Neural cell (in vitro differentiated cells): ENCODE measurements around the gene TCIRG1. TPM values are rescaled to one million over a fixed set of nuclear protein-coding genes. Genes with fewer than 3 reads are reported as not detected.

Source experiments
- H2AFZ ChIP-seq: fragments of 200-600, 300-800 bp; sonication (generic), shearing (Covaris generic); 2 replicates; pipeline ENCODE4 v1.6.0; 2014; ENCODE audit warnings: low read depth, mild to moderate bottlenecking, antibody characterized with exemption, low read length, moderate library complexity
- H3F3A ChIP-seq: fragments of 200-600 bp; shearing (Covaris generic); 2 replicates; pipeline ENCODE4 v1.6.1; 2016; ENCODE audit warnings: mild to moderate bottlenecking, moderate library complexity, mixed read lengths, antibody characterized with exemption, low read length; ENCODE audit not compliant: insufficient read depth, poor library complexity, severe bottlenecking
- H3K27ac ChIP-seq: fragments of 200-600, 300-800 bp; sonication (generic), shearing (Covaris generic); 2 replicates; pipeline ENCODE4 v1.5.1; 2014; ENCODE audit warnings: mild to moderate bottlenecking, low read length, moderate library complexity
- H3K27me3 ChIP-seq: fragments of 300-800, 200-600 bp; sonication (generic), shearing (Covaris generic); 2 replicates; pipeline ENCODE4 v1.6.0; 2014; ENCODE audit warnings: mild to moderate bottlenecking, low read depth, low read length, moderate library complexity; ENCODE audit not compliant: insufficient read depth
- H3K36me3 ChIP-seq: fragments of 300-800, 200-600 bp; sonication (generic), shearing (Covaris generic); 2 replicates; pipeline ENCODE4 v1.5.1; 2014; ENCODE audit warnings: mild to moderate bottlenecking, antibody characterized with exemption, low read length, moderate library complexity; ENCODE audit not compliant: insufficient read depth
- H3K4me2 ChIP-seq: fragments of 300-800, 200-600 bp; sonication (generic), shearing (Covaris generic); 2 replicates; pipeline ENCODE4 v1.6.0; 2014; ENCODE audit warnings: mild to moderate bottlenecking, low read length
- H3K4me3 ChIP-seq: fragments of 300-800, 200-600 bp; sonication (generic), shearing (Covaris generic); 2 replicates; pipeline ENCODE4 v1.5.1; 2014; ENCODE audit warnings: mild to moderate bottlenecking, low read length, moderate library complexity
- H3K79me2 ChIP-seq: fragments of 200-600 bp; shearing (Covaris generic); replicated peaks from 2 replicates; pipeline ENCODE4 v1.6.0; 2014; ENCODE audit warnings: mild to moderate bottlenecking, low read length, moderate library complexity; ENCODE audit not compliant: insufficient read depth
- H3K9ac ChIP-seq: fragments of 300-800, 200-600 bp; sonication (generic), shearing (Covaris generic); 2 replicates; pipeline ENCODE4 v1.6.1; 2016; ENCODE audit warnings: mild to moderate bottlenecking, low read length, mixed read lengths
- H3K9me2 ChIP-seq: fragments of 200-600 bp; shearing (Covaris generic); 2 replicates; pipeline ENCODE4 v1.6.1; 2016; ENCODE audit warnings: mild to moderate bottlenecking, low read length, mixed read lengths; ENCODE audit not compliant: insufficient read depth
- H3K9me3 ChIP-seq: fragments of 200-600, 300-800 bp; sonication (generic), shearing (Covaris generic); 2 replicates; pipeline ENCODE4 v1.6.1; 2016; ENCODE audit warnings: mild to moderate bottlenecking, mixed run types, low read length, moderate library complexity, mixed read lengths
- H4K20me1 ChIP-seq: fragments of 200-600 bp; shearing (Covaris generic); 2 replicates; pipeline ENCODE4 v1.6.1; 2016; ENCODE audit warnings: mild to moderate bottlenecking, mixed run types; ENCODE audit not compliant: insufficient read depth
- EP300 ChIP-seq: fragments of 450-650 bp; conservative IDR thresholded peaks from 2 replicates; pipeline ENCODE4 v1.6.1; 2014; ENCODE audit warnings: antibody characterized with exemption, mild to moderate bottlenecking, moderate library complexity; ENCODE audit not compliant: poor library complexity, severe bottlenecking
- EZH2 ChIP-seq: fragments of 200-600, 300-800 bp; shearing (Covaris generic), sonication (generic); IDR thresholded peaks from 2 replicates; pipeline ENCODE4 v1.6.1; 2014; ENCODE audit warnings: antibody characterized with exemption, low read length, borderline replicate concordance, mild to moderate bottlenecking; ENCODE audit not compliant: insufficient read depth, poor library complexity, severe bottlenecking
- MXI1 ChIP-seq: fragments of 450-650 bp; conservative IDR thresholded peaks from 2 replicates; pipeline ENCODE4 v1.6.1; 2014; ENCODE audit warnings: antibody characterized with exemption, mild to moderate bottlenecking; ENCODE audit not compliant: poor library complexity, severe bottlenecking
- POLR2AphosphoS5 ChIP-seq: IDR thresholded peaks from 2 replicates; pipeline ENCODE4 v1.6.1; 2012
- RAD21 ChIP-seq: fragments of 450-650 bp; conservative IDR thresholded peaks from 2 replicates; pipeline ENCODE4 v1.6.1; 2014; ENCODE audit warnings: antibody characterized with exemption, mild to moderate bottlenecking, moderate library complexity
- REST ChIP-seq: IDR thresholded peaks from 2 replicates; pipeline ENCODE4 v1.6.1; 2012; ENCODE audit warnings: borderline replicate concordance
- SMC3 ChIP-seq: fragments of 450-650 bp; conservative IDR thresholded peaks from 2 replicates; pipeline ENCODE4 v1.6.1; 2014; ENCODE audit warnings: antibody characterized with exemption, mild to moderate bottlenecking, moderate library complexity; ENCODE audit not compliant: poor library complexity
- TAF1 ChIP-seq: IDR thresholded peaks from 2 replicates; pipeline ENCODE4 v1.6.1; 2012; ENCODE audit warnings: low read depth
- polyA plus RNA-seq: library from polyadenylated mRNA; depleted of rRNA; stranded (reverse); fragments of >200 nt; gene quantifications from 2 replicates; pipeline ENCODE4 v1.2.3, GENCODE V29; 2014
- TF ChIP-seq, protein P1 (sequence below): fragments of 450-650 bp; IDR thresholded peaks from 2 replicates; pipeline ENCODE4 v1.5.1; 2014; ENCODE audit warnings: antibody characterized with exemption, mild to moderate bottlenecking, moderate library complexity; ENCODE audit not compliant: poor library complexity, severe bottlenecking

Gene TCIRG1
- polyA plus RNA-seq, 1 donor from 2014 or later: 1.8 TPM

DNA sequence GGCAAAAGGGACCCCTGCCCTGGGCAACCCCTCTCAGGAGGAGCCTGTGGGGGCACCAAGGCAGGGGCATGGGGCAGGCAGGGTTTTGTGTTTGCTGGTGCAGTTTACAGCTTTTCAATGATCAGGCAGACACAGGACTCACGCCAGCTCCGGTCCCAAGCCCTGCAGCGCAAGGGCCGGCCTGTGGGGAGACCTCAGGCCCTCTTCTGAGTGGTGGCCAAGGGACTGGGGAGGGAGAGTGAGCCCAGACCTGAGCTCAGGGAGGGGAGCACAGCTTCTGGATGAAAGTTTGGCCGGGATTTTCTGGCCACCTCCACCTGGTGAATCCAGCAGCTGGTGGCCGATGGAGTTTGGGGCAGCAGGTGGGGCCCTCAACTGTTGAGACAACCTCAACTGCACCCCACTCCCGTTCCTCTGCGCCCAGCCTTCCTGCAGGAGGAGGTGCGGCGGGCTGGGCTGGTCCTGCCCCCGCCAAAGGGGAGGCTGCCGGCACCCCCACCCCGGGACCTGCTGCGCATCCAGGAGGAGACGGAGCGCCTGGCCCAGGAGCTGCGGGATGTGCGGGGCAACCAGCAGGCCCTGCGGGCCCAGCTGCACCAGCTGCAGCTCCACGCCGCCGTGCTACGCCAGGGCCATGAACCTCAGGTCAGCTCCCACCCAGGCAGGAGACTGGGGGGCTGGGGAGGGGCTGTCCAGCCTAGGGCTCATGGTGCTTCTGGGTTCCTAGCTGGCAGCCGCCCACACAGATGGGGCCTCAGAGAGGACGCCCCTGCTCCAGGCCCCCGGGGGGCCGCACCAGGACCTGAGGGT lies 3.6 kb downstream of the TCIRG1 start:
- H3K9ac ChIP-seq: no peak overlapping the region
- H2AFZ ChIP-seq: no peak overlapping the region
- no peaks in the 10 kb centered on the region for H4K20me1 ChIP-seq
- no peaks in the 10 kb centered on the region for H3K9me2 ChIP-seq
- no peak overlapping the region for H3K27ac ChIP-seq
- H3K9me3 ChIP-seq: no peaks in the 10 kb centered on the region
- H3K4me3 ChIP-seq: no peak overlapping the region
- no peaks in the 10 kb centered on the region for H3K27me3 ChIP-seq
- no peaks in the 10 kb centered on the region for H3F3A ChIP-seq
- H3K36me3 ChIP-seq: no peaks in the 10 kb centered on the region
- TF ChIP-seq SMC3 (no peak), EZH2 (no peak), EP300 (no peak), RAD21 (no peak), POLR2AphosphoS5 (no peak), TAF1 (no peak), REST (no peak), MXI1 (no peak)
- TF ChIP-seq, protein P1, sequence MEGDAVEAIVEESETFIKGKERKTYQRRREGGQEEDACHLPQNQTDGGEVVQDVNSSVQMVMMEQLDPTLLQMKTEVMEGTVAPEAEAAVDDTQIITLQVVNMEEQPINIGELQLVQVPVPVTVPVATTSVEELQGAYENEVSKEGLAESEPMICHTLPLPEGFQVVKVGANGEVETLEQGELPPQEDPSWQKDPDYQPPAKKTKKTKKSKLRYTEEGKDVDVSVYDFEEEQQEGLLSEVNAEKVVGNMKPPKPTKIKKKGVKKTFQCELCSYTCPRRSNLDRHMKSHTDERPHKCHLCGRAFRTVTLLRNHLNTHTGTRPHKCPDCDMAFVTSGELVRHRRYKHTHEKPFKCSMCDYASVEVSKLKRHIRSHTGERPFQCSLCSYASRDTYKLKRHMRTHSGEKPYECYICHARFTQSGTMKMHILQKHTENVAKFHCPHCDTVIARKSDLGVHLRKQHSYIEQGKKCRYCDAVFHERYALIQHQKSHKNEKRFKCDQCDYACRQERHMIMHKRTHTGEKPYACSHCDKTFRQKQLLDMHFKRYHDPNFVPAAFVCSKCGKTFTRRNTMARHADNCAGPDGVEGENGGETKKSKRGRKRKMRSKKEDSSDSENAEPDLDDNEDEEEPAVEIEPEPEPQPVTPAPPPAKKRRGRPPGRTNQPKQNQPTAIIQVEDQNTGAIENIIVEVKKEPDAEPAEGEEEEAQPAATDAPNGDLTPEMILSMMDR: no peak
- H3K79me2 ChIP-seq: no peaks in the 10 kb centered on the region
- H3K4me2 ChIP-seq: no peak overlapping the region

DNA sequence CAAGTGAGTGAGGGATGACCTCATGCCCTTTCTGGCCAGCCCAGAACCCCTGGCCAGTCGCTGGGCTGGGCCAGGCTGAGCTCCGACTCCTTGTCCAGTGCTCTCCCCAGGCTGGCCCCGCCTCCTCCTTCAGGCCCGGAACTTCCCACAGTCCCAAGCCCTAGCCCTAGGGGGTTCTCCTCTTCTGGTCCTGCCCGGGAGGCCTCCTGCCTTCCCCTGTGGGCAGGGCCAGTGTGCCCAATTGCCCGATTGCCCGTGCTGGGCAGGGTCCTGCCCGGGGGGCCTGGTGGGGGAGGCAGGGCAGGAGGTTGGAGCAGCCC lies 4.2 kb downstream of the TCIRG1 start:
- no peak overlapping the region for H3K27ac ChIP-seq
- no peaks in the 10 kb centered on the region for H3K36me3 ChIP-seq
- H3K9ac ChIP-seq: no peak overlapping the region
- no peak overlapping the region for H3K4me2 ChIP-seq
- H3K9me2 ChIP-seq: no peaks in the 10 kb centered on the region
- no peaks in the 10 kb centered on the region for H3K9me3 ChIP-seq
- no peaks in the 10 kb centered on the region for H3F3A ChIP-seq
- H3K4me3 ChIP-seq: no peak overlapping the region
- H3K27me3 ChIP-seq: no peaks in the 10 kb centered on the region
- H2AFZ ChIP-seq: no peak overlapping the region
- H3K79me2 ChIP-seq: no peaks in the 10 kb centered on the region
- TF ChIP-seq POLR2AphosphoS5 (no peak), EZH2 (no peak), SMC3 (no peak), EP300 (no peak), TAF1 (no peak), RAD21 (no peak)
- TF ChIP-seq, protein P1: no peak
- H4K20me1 ChIP-seq: no peaks in the 10 kb centered on the region
